Fibroblast of villous mesenchyme (primary cell): ENCODE results near the gene SATB2. TPM values are rescaled to one million over a fixed set of nuclear protein-coding genes. Genes with fewer than 3 reads are reported as not detected.

ENCODE experiments used
- DNase-seq: peaks from one replicate; pipeline ENCODE4 v3.0.0-alpha.2; 2010; ENCODE audit warnings: low read depth
- H3K4me3 ChIP-seq: 2 replicates; pipeline ENCODE4 v1.5.1; 2011; ENCODE audit warnings: low read depth, mild to moderate bottlenecking, low read length
- total RNA-seq: library from RNA; depleted of rRNA; stranded (reverse); fragments of >200 nt; gene quantifications from 2 replicates; pipeline ENCODE4 v1.2.3, GENCODE V29; 2012
- TF ChIP-seq, protein P1 (sequence below): IDR thresholded peaks from 2 replicates; pipeline ENCODE4 v1.5.1; 2012; ENCODE audit warnings: low read depth, mild to moderate bottlenecking, low read length; ENCODE audit not compliant: insufficient read depth

SATB2 gene
- total RNA-seq, 1 donor = 13.0 TPM

DNA sequence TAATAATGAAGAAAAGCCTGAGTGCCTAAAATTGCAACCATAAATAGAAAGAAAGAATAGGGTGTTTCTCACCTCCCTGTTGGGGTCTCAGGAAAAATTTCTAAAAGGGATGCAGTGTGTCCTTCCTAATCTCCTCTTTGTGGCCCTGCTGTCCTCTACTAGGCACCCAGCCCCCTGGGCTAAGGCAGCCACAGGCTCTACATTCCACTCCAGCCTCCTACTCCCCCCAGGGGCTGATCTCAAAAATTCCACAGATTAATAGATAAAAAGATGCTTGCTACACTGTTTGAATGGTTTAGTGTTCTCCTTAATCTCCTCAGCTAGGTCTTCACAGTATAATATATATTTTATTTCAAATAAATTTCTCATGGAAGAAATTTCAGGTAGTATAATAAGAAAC, 17.6 kb downstream of the SATB2 start:
- TF ChIP-seq, protein P1, sequence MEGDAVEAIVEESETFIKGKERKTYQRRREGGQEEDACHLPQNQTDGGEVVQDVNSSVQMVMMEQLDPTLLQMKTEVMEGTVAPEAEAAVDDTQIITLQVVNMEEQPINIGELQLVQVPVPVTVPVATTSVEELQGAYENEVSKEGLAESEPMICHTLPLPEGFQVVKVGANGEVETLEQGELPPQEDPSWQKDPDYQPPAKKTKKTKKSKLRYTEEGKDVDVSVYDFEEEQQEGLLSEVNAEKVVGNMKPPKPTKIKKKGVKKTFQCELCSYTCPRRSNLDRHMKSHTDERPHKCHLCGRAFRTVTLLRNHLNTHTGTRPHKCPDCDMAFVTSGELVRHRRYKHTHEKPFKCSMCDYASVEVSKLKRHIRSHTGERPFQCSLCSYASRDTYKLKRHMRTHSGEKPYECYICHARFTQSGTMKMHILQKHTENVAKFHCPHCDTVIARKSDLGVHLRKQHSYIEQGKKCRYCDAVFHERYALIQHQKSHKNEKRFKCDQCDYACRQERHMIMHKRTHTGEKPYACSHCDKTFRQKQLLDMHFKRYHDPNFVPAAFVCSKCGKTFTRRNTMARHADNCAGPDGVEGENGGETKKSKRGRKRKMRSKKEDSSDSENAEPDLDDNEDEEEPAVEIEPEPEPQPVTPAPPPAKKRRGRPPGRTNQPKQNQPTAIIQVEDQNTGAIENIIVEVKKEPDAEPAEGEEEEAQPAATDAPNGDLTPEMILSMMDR = no peak
- no peak overlapping the region for H3K4me3 ChIP-seq
- no peak for DNase-seq

DNA sequence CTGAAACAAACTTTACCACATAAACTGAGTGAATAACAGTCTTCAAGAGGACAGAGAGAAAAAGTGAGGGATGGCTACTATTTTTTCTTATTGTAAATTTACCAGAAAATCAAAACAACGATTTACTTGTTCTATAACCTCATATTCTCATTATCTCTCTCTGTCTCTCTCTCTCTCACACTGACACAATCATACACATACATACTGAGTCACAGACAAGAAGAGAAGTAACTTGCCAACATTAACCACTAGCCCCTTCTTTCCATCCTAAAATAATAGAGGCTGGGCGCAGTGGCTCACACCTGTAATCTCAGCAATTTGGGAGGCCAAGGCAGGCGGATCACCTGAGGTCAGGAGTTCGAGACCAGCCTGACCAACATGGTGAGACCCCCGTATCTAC, 18.2 kb downstream of the SATB2 start:
- no peak overlapping the region for H3K4me3 ChIP-seq
- no peak for DNase-seq
- TF ChIP-seq, protein P1 = no peak

DNA sequence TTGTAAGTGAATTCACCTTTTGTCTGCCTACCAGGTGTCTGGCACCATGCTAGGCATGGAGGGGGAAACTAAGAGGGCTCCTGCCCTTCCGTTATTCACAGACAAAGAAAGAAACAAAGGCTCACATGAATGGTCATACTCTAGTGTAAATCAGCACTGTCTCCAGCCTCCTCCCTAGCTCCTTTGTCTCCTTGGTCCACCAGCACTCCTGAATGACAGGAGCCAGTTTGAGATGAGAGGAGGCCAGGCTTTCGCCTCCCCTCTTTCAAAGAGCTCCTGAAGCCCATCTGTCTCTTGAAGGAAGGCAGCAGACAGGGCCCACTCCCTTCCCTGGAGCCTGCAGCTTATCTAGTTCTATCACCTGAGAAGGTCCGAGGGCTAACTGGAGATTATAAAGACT, 18.7 kb downstream of the SATB2 start:
- TF ChIP-seq, protein P1 = no peak
- no peak for DNase-seq
- H3K4me3 ChIP-seq = no peak overlapping the region

DNA sequence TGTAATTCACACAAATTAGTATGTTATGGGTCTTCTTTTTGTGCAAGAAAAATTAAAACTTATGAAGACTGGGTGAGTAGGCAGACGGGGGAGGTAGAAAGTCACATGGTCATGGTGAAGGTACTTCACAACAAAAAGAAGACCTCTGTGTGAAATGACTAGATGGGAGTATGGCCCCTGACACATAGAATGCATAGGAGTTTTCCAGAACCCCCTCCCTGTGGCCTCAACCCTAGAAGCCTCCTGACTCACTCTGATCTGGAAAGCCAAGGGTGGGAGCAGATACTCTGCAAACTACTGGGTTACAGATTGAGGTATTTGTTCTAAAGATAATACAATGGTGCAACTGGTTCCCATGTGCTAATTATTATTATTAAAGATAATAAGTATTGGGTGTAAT, 23.2 kb downstream of the SATB2 start:
- DNase-seq = no peak
- no peak overlapping the region for H3K4me3 ChIP-seq
- TF ChIP-seq, protein P1 = no peak

DNA sequence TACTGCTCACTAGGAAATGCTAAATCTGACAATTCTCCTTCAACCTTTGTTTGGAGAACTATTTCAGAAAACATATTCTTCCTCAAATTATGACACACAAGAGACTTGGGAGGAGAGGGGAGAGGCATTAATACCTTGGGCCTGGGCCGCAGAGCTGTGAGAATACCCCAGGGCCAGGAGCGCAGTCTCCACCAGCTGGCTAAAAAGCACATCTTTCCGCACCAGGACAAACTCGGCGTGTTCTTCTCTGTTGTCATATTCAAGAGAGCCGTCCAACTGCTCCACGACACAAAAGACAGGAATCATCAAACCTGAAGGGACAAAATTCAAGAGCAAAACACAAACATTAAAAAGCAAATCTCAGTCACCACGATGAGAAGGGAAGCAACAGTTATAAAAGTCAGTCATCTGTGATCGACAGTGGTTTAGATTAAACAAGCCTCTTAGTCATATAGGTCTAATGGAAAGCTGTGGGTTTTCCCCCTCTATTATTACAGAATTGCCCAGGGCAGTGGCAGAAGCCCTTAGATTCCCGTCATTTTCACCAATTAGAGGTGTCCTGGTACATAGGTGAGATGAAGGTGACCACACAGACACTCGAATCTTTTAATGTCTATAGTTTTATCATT, 24.4 kb downstream of the SATB2 start:
- TF ChIP-seq, protein P1 = no peak
- DNase-seq = no peak
- no peak overlapping the region for H3K4me3 ChIP-seq

DNA sequence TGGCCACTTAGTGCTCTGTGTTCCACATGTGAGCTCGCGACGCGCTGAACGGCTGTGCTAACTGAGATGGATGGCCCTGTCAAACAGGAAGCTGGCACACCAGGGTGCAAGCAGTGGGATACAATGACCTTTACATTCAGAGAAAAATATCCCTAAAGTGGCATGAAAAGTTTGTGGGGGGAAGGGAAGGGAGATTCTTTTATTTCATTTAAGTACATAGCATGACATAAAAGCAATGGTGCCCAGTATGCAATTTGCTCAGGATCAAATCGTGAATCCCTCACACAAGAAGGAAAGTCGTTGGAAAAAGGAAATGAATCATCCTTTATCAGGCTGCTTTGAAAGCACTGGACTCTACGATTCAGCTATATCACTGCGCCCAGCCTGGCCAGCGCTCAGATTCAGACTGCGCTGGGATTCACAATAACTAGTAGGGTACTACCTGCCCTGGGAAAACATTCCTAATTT, 26.0 kb downstream of the SATB2 start:
- no peak for DNase-seq
- no peak overlapping the region for H3K4me3 ChIP-seq
- TF ChIP-seq, protein P1 = no peak

DNA sequence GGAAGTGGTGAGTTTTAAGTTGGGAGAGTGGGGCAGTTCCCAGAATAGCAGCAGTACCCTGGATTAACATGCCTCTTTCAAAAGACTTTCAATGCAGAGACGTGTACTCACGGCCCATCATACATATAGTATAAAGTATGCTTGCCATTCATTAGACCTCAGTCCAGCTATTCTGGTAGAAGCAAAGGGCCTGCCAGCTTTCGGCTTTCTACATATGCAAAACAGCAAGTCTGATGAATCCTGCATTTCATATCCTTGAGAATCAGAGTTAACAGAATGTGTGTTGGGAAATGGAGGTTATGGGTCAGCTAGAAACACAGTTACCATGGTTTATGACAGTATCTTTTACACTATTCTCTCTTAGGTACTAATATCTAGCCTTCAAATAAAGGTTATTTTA, 27.5 kb downstream of the SATB2 start:
- H3K4me3 ChIP-seq = no peak overlapping the region
- no peak for DNase-seq
- TF ChIP-seq, protein P1 = no peak
